DMS153 treated with DMSO at 0.1 percent for 48 hours (cell line): ENCODE measurements around the gene ADISSP.
A peak's percentile ranks its signal among the peaks of the same experiment; 100 is the strongest.
"Not testable (repeated sequence)": the region's sequence is repeated elsewhere in the genome, so short reads cannot be mapped to it uniquely, and the experiment has no call there.

Experiments
- DNase-seq: peaks from one replicate; lab custom pipeline; 2025; ENCODE audit not compliant: unreplicated experiment; lab: John Stamatoyannopoulos, UW

ADISSP gene

DNA sequence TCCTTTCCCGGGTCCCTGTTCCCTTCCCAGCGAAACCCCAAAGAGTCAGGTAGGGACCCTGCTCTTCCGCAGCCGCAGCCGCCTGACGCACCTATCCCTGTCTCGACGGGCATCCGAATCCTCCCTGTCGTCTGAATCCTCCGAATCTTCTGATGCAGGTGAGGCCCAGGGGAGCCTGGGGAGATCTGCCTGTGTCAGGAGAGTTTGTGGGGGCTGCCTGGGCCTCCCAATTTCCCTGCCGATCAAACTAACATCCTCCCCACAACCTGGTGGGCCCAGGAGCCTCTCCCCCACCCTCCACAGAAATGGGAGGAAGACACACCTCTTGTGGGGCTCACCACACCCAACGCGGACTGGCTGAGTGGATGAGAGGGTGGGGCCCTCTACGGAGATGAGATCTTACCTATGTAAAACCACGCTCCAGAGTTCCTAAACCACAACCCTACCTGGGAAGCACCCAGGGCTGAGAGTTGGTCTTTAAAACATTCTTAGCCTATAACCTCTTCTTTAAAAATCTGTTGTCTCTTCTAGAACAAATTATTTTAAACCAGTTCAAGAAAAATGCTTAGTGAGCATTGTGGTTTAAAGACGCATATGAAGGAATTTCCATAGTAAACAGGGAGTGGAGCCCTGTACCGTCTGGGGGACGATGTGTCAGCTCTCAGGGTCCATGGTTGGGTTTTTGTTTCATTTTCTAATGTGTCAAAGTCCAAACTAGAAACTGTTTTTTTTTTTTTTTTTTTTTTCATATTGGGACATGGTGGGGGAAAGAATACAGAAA lies 30.2 kb upstream of the ADISSP start:
- peak; percentile 28 for DNase-seq

DNA sequence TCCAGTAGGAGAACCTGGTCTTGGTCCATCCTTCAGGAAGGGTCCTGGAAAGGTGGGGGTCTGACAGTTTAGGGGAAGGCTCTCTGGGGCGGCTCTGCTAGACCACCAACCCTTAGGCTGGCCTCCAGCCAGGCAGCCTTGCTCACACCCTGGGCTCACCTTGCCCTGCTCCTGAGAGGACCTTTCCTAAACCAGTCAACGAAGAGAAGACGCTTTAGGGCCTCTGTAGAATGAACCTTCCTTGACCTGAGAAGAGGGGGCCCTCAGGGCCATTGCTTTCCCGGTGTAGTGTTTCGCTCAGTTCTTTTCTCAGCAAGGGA lies 29.6 kb upstream of the ADISSP start:
- DNase-seq = no peak

DNA sequence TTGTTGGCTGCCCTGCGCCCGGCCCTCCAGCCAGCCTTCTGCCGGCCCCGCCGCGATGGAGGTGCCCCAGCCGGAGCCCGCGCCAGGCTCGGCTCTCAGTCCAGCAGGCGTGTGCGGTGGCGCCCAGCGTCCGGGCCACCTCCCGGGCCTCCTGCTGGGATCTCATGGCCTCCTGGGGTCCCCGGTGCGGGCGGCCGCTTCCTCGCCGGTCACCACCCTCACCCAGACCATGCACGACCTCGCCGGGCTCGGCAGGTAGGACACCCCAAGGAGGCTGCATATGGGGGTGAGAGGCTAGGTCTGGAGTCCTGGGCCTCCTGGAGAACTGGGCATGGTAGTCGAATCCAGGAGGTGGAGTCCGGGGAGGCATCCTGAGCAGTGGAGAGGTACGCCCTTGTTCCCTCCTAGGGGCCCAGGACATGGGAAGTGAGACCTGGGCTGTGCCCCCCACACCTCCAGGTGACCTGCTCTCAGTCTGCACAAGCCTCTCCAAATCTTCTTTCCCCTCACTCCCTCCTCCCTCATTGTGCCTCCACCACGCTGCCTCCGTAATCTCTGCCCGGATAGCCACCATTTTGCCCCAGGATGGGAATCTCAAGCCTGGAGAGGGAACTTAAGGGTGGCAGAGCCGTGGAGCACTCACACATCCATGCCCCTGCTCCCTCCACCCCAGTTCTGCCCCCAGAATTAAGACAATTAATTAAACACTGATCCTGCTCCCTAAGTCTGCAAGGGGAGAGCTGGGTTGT lies 29.1 kb upstream of the ADISSP start:
- no peak for DNase-seq

DNA sequence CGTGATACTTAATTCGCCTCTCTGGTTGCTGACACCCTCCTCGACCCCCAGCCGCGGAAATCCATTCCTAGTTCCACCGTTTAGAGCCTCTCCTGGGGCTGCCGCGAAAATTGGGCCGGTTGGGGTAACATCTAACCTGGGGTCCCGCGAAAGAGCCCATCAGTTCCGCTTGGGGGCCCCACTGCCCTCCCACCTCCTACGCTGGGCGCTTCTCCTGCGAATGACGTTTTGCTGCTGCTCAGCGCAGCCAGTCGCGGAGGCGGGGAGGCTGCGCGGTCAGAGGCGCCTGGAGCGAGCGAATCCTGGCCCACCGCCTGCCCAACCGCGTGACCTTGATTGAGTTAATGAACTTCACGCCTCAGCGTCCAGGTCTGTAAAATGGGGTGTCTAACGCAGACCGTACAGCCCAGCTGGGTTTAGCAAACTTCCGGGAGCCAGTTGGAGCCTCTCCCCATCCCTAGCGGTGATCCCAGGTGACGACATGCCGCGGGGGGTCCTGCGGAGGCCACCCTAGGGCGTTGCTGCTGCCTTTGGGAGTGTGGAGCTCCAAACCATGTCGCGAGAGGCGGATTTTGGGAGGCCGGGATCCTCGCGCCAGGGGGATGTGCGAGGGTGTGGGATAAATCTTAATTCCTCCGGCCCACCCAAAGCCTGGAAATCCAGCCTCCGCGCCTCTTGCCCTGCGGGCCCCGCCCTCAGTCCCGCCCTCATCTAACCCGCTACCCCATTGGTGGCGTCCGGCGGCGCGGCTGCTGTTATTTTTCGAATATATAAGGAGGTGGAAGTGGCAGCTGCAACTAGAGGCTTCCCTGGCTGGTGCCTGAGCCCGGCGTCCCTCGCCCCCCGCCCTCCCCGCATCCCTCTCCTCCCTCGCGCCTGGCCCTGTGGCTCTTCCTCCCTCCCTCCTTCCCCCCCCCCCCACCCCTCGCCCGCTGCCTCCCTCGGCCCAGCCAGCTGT lies 28.2 kb upstream of the ADISSP start, which contains the start of gene CDC25B:
TSS of gene CDC25B (plus strand) at position 800 of the 958 bp plus-strand sequence. CDS start 222 bp downstream, outside the sequence.
- DNase-seq = peak; percentile 88

DNA sequence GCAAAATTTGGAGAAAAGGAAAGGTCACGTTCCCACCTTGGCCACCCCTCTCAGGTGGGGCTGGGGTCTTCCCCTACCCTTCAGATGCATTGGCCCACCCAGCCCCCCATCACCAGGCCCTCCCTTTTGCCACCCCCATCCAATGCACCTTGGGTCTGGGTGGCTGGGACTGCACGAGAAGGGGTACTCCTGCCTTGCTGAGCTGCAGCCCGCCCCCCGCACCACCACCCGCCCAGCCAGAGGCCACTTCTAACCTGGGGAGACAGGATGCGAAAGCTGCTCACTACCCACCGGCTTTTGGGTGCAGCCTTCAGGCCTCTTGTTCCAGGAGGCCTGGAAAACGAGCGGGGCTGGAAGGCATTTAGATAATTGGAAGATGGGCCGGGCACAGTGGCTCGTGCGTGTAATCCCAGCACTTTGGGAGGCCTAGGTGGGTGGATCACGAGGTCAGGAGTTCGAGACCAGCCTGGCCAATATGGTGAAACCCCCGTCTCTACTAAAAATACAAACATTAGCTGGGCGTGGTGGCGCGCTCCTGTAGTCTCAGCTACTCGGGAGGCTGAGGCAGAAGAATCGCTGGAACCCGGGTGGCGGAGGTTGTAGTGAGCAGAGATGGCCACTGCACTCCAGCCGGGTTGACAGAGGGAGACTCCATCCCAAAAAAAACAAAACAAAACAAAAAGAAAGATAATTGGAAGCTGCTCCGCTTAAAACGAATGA lies 27.3 kb upstream of the ADISSP start:
- no peak for DNase-seq

DNA sequence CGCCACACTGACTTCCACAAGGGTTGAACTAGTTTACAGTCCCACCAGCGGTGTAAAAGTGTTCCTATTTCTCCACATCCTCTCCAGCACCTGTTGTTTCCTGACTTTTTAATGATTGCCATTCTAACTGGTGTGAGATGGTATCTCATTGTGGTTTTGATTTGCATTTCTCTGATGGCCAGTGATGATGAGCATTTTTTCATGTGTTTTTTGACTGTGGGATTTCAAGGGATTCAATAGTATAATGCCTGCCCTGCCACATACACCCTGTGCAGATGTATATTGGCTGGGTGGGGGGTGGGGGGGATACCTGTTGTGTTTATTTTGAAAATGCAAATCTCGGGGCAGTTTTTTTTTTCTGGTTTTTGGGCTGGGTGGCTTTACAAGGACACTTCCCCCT lies 26.6 kb upstream of the ADISSP start:
- DNase-seq = not testable (repeated sequence)

DNA sequence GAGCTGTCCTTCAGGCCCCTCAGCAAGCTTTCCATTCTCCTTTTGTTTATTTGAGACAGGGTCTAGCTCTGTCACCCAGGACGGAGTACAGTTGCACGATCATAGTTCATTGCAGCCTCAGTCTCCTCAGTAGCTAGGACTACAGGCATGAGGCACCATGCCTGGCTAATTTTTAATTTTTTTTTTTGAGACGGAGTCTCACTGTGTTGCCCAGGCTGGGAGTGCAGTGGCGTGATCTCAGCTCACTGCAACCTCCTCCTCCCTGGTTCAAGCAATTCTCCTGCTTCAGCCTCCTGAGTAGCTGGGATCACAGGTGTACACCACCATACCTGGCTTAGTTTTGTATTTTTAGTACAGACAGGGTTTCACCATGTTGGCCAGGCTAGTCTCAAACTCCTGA lies 21.6 kb upstream of the ADISSP start:
- DNase-seq = not testable (repeated sequence)

DNA sequence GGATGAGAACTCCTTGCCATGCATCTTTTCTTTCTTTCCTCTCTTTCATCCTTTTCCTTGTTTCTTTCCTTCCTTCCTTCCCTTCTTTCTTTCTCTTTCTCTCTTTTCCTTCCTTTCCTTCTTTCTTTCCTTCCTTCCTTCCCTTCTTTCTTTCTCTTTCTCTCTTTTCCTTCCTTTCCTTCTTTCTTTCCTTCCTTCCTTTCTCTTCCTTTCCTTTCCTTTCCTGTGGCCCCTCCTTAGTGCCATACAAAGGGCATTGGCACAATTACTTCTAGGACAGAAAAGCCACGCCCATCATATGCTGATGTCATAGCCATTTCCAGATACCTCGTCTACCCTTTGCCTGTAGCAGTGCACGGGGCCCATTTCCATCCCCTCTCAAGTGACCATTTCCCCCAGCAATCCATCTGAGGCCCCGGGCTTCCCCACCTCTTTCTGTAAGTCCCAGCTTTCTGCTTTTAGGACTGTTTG lies 21.2 kb upstream of the ADISSP start:
- no peak for DNase-seq

DNA sequence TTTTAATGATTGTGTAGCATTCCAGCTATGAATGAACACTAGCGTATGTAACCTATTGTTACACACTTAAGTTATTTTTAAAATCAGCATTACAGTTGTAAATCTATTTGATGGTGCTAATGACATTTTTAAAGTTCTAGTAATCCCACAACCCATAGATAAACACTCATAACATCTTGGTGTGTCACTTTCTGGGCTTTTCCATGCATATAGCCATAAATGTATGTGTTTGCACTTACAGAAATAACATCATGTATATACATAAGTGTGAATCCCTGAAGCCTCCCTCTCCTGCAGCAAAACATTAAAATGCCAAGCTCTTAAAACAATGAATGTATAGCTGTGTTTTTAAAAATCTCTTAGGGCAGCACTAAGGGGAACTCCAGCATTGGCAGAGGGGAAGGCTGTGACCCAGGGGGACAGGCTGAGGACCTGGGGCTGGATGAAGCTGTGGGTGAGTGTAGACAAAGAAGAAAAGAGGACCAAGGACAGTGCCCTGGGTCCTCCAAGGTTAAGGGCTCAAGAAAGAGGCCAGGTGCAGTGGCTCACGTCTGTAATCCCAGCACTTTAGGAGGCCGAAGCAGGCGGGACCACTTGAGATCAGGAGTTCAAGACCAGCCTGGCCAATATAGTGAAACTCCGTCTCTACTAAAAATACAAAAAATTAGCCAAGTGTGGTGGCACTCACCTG lies 19.9 kb upstream of the ADISSP start:
- no peak for DNase-seq

DNA sequence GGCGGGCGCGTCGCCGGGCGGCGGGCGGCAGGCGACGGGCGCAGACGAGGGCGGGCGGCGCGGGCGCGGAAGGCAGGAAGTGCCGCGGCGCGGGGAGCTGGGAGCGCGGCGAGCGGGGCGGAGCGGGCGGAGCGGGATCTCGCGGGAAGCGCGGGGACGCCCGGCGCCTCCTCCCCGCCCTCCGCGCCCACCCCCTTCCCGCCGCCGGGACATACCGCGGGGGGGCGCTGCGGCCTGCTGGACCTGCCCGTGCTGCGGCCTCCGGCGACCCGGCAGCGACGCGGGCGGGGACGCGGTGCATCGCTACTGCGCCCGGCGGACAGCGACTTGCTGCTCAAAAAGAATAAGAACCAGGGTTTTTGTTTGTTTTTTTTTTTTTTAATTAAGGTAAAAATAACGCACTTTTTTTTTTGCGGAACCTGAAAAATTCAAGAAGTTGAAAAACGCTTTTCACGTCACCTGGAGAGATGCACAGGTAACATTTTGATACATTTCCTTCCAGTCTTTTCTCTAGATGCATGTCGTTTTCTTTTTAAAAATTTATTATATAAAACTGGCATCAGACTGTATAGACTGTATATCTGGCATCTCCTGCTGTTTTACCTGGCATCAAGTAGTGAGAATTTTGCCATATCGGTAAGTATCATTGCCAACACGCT lies 19.2 kb upstream of the ADISSP start, which contains the start of gene CENPB:
TSS of gene CENPB (minus strand) at position 76 of the 659 bp plus-strand sequence. CDS start 257 bp downstream, outside the sequence.
- DNase-seq = peak; percentile 70

DNA sequence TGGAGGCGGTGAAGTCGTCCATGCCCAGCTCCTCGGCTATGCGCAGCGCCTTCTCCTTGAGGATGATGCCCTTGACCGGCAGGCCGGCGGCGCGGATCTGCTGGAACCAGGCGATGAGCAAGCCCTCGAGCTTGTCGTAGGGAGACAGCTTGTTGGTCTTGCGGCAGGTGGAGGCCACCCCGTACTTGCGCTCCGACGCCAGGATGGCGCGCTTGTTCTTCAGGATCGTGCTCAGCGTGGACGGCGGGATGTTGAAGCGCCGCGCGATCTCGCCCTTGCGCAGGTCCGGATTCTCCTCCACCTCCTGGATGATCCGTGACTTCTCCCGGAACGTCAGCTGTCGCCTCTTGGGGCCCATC lies 18.6 kb upstream of the ADISSP start:
- no peak for DNase-seq

DNA sequence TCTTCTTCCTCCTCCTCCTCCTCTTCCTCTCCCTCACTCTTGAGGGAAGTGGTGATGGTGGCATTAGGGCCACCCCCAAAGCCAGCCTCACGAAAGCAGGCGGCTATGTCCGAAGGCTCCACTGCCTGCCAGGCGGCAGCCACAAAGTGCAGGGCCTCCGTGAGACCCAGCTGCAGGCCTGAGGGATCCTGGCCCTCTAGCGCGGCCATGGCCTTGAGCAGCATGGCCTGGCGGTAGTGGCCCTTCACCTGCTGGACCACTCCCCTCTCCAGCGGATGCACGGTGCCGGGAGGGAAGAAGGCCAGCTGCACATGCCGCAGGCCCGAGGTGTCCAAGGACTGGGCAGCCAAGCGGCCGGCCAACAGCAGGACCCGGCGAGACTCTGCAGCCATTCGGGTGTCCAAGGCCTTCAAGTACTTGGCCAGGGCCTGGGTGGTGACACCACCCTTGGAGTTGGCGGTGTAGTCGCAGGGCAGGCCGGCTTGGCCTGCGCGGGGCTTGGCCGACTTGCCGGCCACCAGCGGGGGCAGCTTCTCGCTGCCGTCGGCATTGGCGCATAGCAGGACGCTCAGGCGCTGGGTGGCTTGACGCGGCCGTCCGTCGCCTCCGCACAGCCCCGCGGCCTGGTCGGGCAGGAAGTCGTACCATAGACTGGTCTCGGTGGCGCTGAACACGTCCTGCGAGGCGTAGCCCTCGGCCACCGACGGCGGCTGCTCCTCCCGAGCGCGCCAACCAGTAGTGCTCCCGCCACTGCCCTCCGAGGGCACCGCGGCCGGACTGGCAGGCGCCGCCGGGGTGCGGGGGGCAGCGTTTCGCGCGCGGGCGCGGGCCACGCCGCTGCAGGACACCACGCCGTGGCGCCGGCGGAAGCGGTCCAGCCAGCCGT lies 17.9 kb upstream of the ADISSP start:
- DNase-seq = no peak

DNA sequence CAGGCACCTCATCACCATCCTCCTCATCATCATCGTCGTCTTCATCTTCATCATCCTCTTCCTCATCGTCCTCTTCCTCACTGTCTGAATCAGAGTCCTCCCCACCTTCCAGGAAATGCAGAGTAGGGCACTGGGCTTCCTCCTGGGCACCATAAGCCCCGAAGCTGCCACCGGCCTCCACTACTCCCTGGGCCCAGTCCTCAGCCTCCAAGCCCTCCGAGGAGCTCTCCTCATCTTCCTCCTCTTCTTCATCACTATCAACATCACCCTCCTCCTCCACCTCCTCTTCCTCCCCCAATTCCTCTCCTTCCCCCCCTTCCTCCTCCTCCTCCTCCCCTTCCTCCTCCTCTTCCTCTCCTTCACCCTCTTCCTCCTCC lies 17.3 kb upstream of the ADISSP start:
- no peak for DNase-seq

DNA sequence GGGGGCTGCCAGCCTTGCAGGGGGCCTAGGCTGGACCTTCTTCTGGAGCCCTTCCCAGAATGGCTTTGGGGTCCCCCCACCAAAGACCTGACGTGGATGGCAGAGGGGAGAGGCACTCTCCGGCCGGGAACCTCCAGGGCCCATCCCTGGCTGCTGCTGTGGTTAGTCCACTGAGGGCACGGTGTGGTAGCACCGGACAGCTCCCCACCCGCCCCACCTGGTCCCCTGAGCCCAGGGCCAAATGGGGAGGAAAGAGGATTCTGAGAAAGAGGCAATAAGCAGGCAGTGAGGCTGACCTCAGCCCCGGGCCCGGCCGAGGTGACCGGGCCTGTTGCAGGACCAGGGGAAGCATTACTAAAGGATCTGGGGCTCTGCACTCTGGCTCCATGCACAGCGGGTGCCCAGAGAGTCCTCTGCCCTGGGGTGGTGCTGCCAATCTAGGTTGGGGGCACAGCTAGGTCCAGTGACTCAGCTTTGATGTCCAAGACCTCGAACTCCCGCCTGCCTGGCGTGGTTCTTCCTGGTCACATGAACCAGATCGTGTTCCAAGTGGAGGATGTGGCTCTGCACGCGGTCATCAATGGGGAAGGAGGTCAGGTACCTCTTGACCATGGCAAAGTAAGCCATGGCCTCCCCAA lies 16.8 kb upstream of the ADISSP start:
- DNase-seq = no peak

DNA sequence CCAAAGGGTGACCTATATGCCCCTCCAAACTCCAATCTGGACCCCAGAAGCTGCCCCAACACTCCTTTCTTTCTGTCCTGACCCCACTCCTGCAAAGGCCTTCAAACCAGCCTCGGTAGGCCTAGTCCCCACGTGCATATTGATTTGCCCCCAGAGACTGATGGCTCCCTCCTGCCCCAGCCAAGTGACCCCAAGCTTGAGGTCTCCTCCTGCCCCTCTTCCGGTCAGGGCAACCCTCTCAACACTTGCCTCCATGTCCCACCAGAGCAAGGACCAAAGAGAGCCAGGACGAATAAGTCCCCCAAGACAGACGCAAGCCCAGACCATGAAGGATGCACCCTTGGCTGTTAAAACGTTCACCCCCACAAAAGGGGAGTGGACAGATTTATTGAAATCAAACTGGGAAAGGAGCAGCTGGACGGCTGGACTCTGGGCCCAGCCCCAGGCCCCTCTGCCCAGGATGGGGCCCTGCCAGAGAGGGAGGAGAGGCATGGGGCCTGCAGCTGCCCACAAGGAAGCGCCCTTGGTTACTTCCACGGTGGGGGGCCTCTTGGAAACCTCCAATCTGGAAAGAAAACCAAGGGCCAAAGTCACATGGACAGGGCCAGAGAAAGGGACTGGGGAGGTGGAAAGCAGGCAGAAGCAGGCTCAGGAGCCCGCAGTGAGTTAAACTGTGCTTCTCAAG lies 16.1 kb upstream of the ADISSP start:
- DNase-seq = no peak

DNA sequence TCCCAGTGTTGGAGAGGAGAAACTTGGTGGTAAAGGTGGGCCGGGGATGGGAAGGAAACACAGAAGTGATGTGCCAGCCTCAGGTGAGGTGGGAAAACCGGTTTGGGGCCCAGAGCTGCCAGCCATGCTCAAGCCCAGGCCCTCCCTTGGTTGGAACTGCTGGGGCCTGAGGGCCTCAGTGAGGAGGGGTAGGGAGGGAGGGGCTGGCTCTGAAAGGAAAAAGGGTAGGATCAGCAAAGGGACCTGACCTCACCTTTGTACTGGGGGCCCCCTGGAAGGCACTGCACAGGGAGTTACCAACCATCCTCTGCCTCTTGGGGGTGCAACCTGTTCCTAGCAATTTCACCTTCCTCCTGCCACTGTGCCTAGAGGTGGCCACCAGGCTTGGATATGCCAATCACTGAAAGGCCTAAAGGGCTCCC lies 15.5 kb upstream of the ADISSP start:
- no peak for DNase-seq

DNA sequence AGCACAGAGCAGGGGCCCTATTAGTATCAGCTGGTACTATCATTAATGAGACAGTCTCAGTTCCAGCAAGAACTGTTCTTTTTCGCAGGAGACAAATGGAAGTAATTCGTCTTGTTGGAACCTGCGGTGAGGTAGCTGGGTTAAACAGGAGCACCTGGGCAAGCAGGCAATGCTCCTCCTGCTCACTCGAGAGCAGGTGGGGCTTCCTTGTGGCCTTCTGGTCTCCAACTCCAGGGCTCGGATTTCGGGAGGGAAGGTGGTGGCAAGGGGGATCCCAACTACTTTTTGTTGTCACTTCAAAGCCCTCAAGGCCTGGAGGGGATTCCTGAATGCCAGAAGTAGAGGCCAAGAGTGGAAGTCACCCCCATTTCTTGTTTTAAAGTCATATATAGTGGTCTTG lies 15.0 kb upstream of the ADISSP start:
- no peak for DNase-seq
